AG08395 (cell line): ENCODE results near the gene SPATA25.
"Not testable (repeated sequence)": the region's sequence is repeated elsewhere in the genome, so short reads cannot be mapped to it uniquely, and the experiment has no call there.

Experiments
- DNase-seq: peaks from one replicate; pipeline ENCODE4 v3.0.0; 2012; ENCODE audit warnings: mixed read lengths, low spot score

Gene SPATA25

DNA sequence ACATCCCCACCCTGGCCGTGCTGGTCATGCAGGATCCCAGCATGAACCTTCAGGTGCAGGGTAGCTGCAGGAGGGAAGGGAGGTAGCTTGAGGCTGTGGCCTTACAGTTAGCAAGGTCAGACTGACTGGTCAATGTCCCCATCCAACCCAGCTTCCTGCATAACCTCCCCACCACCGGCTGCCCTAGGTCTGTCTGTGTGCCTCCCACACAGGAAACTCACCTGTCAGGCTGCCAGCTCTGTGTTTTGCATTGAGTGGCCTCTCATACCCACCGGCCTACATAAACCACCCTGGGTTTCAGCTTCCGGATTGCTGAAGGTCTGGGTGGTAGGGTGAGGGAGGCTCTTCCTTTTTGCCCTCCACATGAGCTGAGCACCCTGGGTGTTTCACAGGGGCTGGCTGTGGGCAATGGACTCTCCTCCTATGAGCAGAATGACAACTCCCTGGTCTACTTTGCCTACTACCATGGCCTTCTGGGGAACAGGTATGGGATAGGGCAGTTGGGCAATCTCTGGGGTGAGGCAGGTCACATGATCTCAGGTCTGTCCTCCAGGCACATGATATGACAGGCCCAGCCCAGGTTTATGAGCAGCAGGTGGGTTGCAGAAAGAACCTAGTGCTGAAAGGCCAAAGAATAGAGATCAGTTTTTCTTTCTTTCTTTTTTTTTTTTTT is 5.5 kb upstream of the SPATA25 start:
- DNase-seq: no peak

DNA sequence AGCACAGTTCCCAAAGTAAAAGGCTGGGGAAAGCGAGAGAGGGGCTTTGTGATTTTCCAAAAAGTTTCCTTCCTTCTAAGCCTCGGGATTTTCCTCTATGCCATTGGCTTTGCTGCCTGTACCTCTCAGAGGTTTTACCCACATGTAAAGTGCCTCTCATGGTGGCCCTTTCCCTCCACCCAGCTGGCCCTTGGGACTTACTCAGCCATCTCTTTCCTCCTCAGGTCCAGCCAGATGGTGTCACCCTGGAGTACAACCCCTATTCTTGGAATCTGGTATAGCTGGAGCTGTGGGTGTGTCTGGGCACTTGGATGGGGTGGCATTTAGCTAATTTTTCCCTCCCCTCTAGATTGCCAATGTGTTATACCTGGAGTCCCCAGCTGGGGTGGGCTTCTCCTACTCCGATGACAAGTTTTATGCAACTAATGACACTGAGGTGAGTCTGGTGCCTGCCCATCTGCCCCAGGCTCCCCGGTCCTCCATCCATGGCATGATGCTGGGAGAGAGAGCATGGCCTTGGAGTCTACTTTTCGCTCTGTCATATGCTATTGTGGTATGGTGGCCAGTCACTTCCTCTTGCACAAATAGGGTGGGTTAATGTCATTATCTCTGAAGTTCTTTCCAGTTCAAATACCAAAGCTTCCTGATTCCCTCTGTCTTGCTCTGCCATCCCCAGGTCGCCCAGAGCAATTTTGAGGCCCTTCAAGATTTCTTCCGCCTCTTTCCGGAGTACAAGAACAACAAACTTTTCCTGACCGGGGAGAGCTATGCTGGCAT is 4.8 kb upstream of the SPATA25 start:
- DNase-seq: peak; percentile 77

DNA sequence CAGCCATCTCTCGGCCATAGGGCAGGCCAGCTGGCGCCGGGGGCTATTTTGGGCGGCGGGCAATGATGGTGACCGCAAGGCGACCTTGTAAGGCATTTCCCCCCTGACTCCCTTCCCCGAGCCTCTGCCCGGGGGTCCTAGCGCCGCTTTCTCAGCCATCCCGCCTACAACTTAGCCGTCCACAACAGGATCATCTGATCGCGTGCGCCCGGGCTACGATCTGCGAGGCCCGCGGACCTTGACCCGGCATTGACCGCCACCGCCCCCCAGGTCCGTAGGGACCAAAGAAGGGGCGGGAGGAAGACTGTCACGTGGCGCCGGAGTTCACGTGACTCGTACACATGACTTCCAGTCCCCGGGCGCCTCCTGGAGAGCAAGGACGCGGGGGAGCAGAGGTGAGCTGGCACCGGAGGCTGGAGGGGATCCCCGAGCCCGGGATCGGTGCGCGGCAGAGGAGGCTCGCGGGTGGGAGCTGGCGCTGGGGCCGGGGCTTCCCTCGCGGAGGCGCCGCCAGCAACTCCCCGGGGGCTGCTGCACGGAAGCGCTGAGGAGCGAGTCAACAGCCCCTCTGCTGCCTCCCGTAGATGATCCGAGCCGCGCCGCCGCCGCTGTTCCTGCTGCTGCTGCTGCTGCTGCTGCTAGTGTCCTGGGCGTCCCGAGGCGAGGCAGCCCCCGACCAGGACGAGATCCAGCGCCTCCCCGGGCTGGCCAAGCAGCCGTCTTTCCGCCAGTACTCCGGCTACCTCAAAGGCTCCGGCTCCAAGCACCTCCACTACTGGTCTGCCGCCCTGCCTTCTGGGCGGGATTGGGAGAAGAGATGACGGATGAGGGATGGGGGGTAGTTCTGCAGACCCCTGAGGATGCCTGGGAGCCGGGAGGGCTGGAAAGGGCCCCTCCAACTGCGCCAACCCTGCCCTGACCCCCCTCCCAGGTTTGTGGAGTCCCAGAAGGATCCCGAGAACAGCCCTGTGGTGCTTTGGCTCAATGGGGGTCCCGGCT is 3.9 kb upstream of the SPATA25 start, which contains the start of the genes CTSA and NEURL2:
TSS of gene CTSA (plus strand) at position 351 of the 999 bp plus-strand sequence. CDS start at position 585, 234 bp downstream.
TSS of gene NEURL2 (minus strand) at position 224 of the 999 bp plus-strand sequence. CDS start at position 7, 217 bp downstream.
- peak; percentile 97 for DNase-seq

DNA sequence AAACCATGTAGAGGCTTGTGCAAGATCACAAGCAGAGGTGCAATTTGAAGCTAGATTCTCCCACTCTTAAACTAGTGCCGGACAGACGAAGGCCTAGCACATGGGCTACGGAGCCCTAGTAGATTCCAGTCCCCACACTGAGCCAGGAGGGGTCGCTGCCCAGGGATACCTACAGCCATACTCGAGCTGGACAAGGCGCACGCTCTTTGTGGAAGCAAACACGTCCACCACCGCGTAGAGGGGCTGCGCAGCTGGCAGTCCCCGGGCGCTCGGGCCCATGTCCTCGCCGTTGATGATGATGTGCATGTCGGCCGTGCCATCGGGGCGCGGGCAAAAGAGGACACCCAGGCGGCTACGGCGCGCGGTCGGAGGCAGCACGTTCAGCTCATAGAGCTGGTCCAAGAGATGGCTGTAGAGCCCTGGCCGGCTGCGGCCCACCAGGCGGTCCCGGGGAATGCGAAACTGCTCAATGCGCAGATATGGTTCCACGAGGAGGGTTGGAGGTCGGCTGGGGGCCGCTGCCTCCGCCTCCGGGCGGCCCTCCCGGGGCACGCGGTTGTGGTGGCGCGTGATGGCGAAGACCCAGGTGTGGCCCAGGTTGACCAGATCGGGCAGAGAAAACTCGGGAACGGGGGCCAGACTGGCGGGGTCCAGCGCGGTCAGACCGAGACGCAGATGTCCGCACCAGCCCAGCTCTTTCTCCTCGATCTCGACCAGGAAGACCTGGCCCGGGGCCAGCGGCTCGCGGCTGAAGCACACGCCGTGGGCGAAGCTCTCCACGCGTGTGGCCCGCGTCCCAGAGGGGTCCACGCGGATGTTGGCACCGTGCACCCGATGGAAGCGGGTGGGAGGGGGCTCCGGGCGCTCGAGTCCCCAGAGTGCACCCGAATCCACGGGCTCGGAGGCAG is 2.9 kb upstream of the SPATA25 start:
- DNase-seq: peak; percentile 76

DNA sequence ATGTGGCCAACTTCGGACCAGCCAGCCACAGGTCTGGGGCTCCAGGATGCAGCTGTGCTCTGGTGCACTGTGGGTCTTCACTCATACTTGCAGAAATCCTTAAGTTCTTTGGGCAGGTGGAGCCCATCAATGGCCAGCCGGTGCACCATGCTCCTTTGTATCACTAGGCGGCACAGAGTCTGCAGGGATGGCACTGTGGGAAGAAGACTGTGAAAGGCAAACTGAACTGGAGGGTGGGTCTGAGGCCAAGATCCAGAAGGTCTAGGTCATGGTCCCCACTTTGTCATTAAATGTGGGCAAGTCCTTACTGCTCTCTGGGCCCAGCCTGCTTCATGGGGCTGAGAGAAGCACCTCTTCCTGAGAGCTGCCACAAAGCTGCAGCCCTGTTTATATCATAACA is 1.3 kb upstream of the SPATA25 start:
- DNase-seq: no peak

DNA sequence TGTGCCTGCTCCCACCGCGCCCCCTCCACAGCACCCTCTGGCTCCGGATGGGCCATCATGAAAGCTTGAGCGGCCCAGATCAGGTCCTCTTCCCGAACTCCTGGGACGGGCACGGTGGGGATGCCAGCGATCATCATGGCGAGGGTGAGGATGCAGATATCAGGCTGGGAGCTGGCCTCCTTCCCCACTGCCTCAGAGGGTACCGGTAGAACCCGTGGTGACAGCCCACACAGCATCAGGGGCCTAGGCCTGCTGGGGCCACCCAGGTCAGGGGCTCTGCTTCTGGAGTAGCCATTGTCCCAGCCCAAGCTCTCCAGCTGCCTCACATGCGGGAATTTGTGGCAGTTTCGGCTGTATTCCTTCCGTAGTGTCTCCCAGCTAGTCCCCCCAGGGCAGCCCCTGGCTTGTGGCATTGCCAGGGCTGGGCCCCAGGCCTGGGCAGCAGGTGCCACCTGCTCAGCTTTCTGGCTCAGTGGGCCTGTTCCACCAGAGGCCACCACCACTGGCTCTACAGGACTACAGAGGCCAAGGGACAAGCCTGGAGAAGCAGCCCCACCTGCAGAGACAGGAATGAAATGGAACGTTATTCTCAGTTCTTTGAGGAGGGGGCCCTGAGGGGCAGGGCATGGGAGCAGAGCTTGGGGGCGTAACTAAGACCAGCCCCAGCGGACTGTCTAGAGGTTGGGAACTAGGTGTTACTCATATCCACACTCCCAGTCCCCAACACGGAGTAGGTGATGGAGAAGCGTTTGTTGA is 654 bp downstream of the SPATA25 start:
- DNase-seq: no peak

DNA sequence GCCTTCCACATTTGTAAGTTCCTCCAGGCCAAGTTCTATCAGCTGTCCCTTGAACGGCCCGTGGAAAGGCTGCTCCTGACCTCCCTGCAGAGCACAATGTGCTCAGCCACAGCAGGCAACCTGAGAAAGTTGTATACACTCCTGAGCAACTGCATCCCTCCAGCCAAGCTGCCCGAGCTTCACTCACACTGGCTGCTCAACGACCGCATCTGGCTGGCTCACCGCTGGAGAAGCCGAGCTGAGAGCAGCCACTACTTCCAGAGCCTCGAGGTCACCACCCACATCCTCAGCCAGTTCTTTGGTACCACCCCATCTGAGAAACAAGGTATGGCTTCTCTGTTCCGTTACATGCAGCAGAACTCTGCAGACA is 4.3 kb downstream of the SPATA25 start:
- no peak for DNase-seq

DNA sequence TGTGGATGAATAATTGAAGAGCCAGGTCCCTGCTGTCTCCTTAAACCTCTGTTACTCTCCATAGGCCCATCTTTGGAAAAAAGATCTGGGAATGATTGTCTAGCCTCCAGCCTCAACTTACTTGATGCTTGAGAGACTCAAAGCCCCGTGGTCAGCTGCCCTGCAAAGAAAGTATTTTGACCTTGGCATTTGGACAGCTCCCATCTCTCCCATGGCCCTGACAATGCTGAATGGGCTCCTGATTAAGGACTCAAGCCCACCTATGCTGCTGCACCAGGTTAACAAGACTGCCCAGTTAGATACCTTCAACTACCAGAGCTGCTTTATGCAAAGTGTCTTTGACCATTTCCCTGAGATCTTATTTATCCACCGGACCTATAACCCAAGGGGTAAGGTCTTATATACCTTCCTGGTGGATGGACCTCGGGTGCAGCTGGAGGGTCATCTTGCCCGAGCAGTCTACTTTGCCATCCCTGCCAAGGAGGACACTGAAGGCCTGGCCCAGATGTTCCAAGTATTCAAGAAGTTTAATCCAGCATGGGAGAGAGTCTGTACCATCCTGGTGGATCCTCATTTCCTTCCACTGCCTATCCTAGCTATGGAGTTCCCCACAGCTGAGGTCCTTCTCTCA is 4.8 kb downstream of the SPATA25 start:
- DNase-seq: no peak

GRCh38 chr20:45880988-45881788 is 6.2 kb downstream of the SPATA25 start, which contains the start of gene ZSWIM1:
ZSWIM1 (plus strand) TSS chr20:45881227; CDS start chr20:45882593, 1,366 bp downstream.
- DNase-seq: peak; percentile 100

DNA sequence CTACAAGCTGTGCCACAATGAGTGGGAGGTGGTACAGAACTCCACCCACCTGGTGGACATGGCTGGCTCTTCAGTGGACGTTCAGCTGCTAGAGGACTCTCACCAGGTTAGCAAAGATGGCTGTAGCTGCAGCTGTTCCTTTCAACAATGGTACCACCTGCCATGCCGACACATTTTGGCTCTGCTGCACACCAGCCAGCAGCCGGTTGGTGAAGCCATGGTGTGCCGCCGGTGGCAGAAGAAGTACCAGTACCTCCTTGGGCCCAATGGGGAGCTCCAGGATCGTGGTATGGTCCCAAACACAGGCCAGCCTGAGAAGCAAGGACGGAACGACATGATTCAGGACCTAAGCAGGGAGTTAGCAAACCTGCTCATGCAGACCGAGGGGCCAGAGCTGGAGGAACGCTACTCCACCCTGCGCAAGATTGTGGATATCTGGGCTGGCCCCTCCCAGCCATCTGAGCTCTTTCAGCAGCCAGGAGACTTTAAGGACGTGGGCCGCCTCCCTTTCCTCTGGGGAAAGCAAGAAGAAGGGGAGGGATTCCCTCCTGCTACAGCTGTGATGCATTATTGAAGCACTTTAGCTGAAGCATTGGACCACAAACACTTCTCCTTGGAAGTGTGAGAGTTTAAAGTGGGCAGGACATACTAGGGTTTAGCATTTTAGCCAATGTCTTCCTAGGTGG is 9.2 kb downstream of the SPATA25 start:
- peak; percentile 39 for DNase-seq

DNA sequence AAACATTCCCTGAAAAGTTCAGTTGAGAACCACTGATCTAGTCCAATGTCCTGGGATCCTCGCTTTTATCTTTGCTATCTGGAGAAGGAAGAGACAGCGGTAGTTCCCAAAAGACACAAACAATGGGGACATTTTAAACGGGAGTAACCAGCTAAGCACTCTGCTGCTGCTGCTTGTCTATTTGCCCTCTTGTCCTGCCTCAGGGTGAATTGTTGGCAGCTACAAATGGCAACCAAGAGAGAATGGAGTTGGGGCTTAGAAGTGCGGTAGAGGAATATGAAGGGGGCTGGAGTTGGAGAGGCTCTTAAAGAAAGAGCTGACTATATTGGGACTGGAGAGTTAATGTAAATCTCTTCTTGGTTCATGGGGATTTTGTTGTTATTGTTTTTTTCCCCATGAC is 12.8 kb downstream of the SPATA25 start:
- DNase-seq: no peak

GRCh38 chr20:45874104-45874481 is 13.3 kb downstream of the SPATA25 start:
- not testable (repeated sequence) for DNase-seq

GRCh38 chr20:45873409-45874103 is 13.9 kb downstream of the SPATA25 start:
- no peak for DNase-seq

DNA sequence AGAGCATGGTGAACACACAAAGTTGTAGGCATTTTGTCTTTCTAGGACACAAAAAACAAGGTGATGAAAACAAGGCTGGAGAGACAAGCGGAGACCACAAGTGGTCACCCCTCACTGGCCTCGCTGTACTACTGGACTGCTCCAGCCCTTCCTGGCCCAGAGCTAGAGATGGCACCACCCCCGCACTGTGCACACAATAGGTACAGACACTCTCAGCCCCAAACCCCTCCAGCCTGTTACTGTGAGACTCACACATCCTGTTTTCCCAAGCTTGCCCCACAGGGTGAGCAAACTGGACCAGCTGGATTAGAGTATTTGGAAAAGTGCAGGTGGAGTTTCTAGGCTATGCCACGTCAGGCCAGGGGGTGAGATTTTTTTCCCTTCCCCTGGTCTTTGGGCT is 14.8 kb downstream of the SPATA25 start:
- no peak for DNase-seq

DNA sequence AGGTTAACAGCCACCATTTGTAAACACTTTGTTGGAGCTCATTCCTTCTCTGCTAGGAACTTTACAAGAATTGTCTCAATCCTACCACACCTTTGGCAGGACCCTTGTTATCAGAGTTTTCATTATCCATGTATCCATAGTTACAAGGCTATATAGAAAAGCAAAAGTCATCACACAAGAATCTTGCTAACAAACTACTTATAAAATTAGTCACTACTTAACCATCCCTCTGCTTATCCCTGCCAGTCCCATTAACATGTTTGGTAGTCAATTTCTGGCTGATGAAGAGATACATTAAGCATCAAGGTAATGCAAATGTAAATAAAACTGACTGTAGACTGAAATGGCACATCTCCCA is 19.6 kb downstream of the SPATA25 start:
- peak; percentile 80 for DNase-seq

GRCh38 chr20:45867136-45867818 is 20.1 kb downstream of the SPATA25 start:
- DNase-seq: no peak

DNA sequence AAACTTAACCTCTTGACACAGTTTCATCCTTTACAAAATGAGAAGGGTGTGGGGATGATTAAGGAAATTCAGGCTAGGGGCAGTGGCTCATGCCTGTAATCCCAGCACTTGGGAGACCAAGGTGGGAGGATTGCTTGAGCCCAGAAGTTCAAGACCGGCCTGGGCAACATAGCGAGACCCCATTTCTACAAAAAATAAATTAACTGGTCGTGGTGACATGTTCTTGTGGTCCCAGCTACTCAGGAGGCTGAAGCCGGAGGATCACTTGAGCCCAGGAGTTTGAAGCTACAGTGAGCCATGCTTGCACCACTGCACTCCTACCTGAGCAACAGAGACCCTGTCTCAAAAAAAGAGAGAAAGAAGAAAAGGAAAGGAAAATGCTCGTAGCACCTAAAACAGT is 21.0 kb downstream of the SPATA25 start:
- no peak for DNase-seq
